HEK293 (cell line): ENCODE measurements around the gene NUMBL.

Experiments used
- BCL11B ChIP-seq: fragments of 450-650 bp; formaldehyde crosslinking; IDR thresholded peaks from 2 replicates; pipeline ENCODE4 v1.5.1; 2016; ENCODE audit warnings: low read depth, missing biosample characterization, missing genetic modification characterization
- EGR2 ChIP-seq: fragments of 450-650 bp; formaldehyde crosslinking; IDR thresholded peaks from 2 replicates; pipeline ENCODE4 v1.5.1; 2016; ENCODE audit warnings: low read depth, missing biosample characterization, missing genetic modification characterization
- MYNN ChIP-seq: fragments of 450-650 bp; formaldehyde crosslinking; IDR thresholded peaks from 2 replicates; pipeline ENCODE4 v1.5.1; 2016; ENCODE audit warnings: missing biosample characterization, missing genetic modification characterization, borderline replicate concordance
- PRDM6 ChIP-seq: fragments of 450-650 bp; formaldehyde crosslinking; IDR thresholded peaks from 2 replicates; pipeline ENCODE4 v1.5.1; 2017; ENCODE audit warnings: missing biosample characterization, missing genetic modification characterization
- SP2 ChIP-seq: fragments of 450-650 bp; formaldehyde crosslinking; IDR thresholded peaks from 2 replicates; pipeline ENCODE4 v1.5.1; 2016; ENCODE audit warnings: missing biosample characterization, missing genetic modification characterization
- TRIM28 ChIP-seq: IDR thresholded peaks from 2 replicates; pipeline ENCODE4 v1.6.1; 2011; ENCODE audit warnings: low read length, control low read depth, borderline replicate concordance
- TSHZ1 ChIP-seq: fragments of 450-650 bp; formaldehyde crosslinking; IDR thresholded peaks from 2 replicates; pipeline ENCODE4 v1.5.1; 2016; ENCODE audit warnings: missing biosample characterization, missing genetic modification characterization, borderline replicate concordance
- ZBTB8A ChIP-seq: fragments of 450-650 bp; formaldehyde crosslinking; IDR thresholded peaks from 2 replicates; pipeline ENCODE4 v1.5.1; 2016; ENCODE audit warnings: missing biosample characterization, missing genetic modification characterization
- ZFP37 ChIP-seq: fragments of 450-650 bp; formaldehyde crosslinking; IDR thresholded peaks from 2 replicates; pipeline ENCODE4 v1.5.1; 2016; ENCODE audit warnings: missing biosample characterization, missing genetic modification characterization
- ZIC2 ChIP-seq: fragments of 450-650 bp; formaldehyde crosslinking; IDR thresholded peaks from 2 replicates; pipeline ENCODE4 v1.5.1; 2016; ENCODE audit warnings: missing biosample characterization, missing genetic modification characterization
- ZNF121 ChIP-seq: fragments of 450-650 bp; formaldehyde crosslinking; IDR thresholded peaks from 2 replicates; pipeline ENCODE4 v1.5.1; 2016; ENCODE audit warnings: missing biosample characterization, missing genetic modification characterization
- ZNF2 ChIP-seq: fragments of 450-650 bp; formaldehyde crosslinking; IDR thresholded peaks from 2 replicates; pipeline ENCODE4 v1.5.1; 2016; ENCODE audit warnings: missing biosample characterization, missing genetic modification characterization
- ZNF221 ChIP-seq: fragments of 450-650 bp; formaldehyde crosslinking; IDR thresholded peaks from 2 replicates; pipeline ENCODE4 v1.5.1; 2017; ENCODE audit warnings: missing biosample characterization, missing genetic modification characterization, borderline replicate concordance
- ZNF398 ChIP-seq: fragments of 450-650 bp; formaldehyde crosslinking; IDR thresholded peaks from 2 replicates; pipeline ENCODE4 v1.5.1; 2017; ENCODE audit warnings: missing biosample characterization, missing genetic modification characterization
- ZNF423 ChIP-seq: fragments of 450-650 bp; formaldehyde crosslinking; IDR thresholded peaks from 2 replicates; pipeline ENCODE4 v1.5.1; 2016; ENCODE audit warnings: missing biosample characterization, missing genetic modification characterization
- ZNF501 ChIP-seq: fragments of 450-650 bp; formaldehyde crosslinking; IDR thresholded peaks from 2 replicates; pipeline ENCODE4 v1.5.1; 2016; ENCODE audit warnings: missing biosample characterization, missing genetic modification characterization
- ZNF518A ChIP-seq: fragments of 450-650 bp; formaldehyde crosslinking; conservative IDR thresholded peaks from 2 replicates; pipeline ENCODE4 v1.5.1; 2016; ENCODE audit warnings: low read depth, missing biosample characterization, missing genetic modification characterization
- ZNF544 ChIP-seq: fragments of 450-650 bp; formaldehyde crosslinking; IDR thresholded peaks from 2 replicates; pipeline ENCODE4 v1.5.0; 2017; ENCODE audit warnings: missing biosample characterization, missing genetic modification characterization
- ZNF580 ChIP-seq: fragments of 450-650 bp; formaldehyde crosslinking; IDR thresholded peaks from 2 replicates; pipeline ENCODE4 v1.5.1; 2016; ENCODE audit warnings: missing biosample characterization, missing genetic modification characterization
- ZNF629 ChIP-seq: fragments of 450-650 bp; formaldehyde crosslinking; IDR thresholded peaks from 2 replicates; pipeline ENCODE4 v1.5.1; 2017; ENCODE audit warnings: missing biosample characterization, missing genetic modification characterization
- ZNF692 ChIP-seq: fragments of 450-650 bp; formaldehyde crosslinking; IDR thresholded peaks from 2 replicates; pipeline ENCODE4 v1.5.1; 2016; ENCODE audit warnings: missing biosample characterization, missing genetic modification characterization
- ZNF76 ChIP-seq: fragments of 450-650 bp; formaldehyde crosslinking; IDR thresholded peaks from 2 replicates; pipeline ENCODE4; 2016; ENCODE audit warnings: low read depth, missing biosample characterization, missing genetic modification characterization, borderline replicate concordance
- ZSCAN5A ChIP-seq: fragments of 450-650 bp; formaldehyde crosslinking; IDR thresholded peaks from 2 replicates; pipeline ENCODE4 v1.5.1; 2016; ENCODE audit warnings: missing biosample characterization, missing genetic modification characterization

The NUMBL gene

GRCh38 chr19:40662925-40663694 is 27.3 kb downstream of the NUMBL start (continued):
- 0 out of 2 replicates have a peak, but pooled peaks have one; percentile 21 for TF ChIP-seq ZNF518A (tag by site-specific recombination)
- TF ChIP-seq TRIM28, result no peak
- TF ChIP-seq MYNN, result no peak; the same call in 1 of the 2 replicates
- TF ChIP-seq ZBTB8A (tag by site-specific recombination), result peak; percentile 81
- TF ChIP-seq ZNF544, result no peak
- TF ChIP-seq ZNF692 (tag by site-specific recombination), result peak; percentile 99
- peak; percentile 32; the same call in 1 of the 2 replicates for TF ChIP-seq TSHZ1 (tag by site-specific recombination)
- peak; percentile 26; the same call in 1 of the 2 replicates for TF ChIP-seq ZNF121
- peak; percentile 96 for TF ChIP-seq ZNF580
- TF ChIP-seq ZIC2 (tag by site-specific recombination), result peak; percentile 96
- TF ChIP-seq SP2 (tag by site-specific recombination), result peak; percentile 92
- TF ChIP-seq BCL11B (tag by site-specific recombination), result peak; percentile 72; the same call in 1 of the 2 replicates
- TF ChIP-seq ZFP37 (tag by site-specific recombination), result peak; percentile 91
- TF ChIP-seq ZNF423 (tag by site-specific recombination), result peak; percentile 82
- peak; percentile 64 for TF ChIP-seq ZNF398 (tag by site-specific recombination)
- TF ChIP-seq ZNF629 (tag by site-specific recombination), result peak; percentile 43; the same call in 1 of the 2 replicates
- peak; percentile 97 for TF ChIP-seq ZNF501
- TF ChIP-seq EGR2 (tag by site-specific recombination), result peak; percentile 98
- peak; percentile 68 for TF ChIP-seq ZNF76
- peak; percentile 89; the same call in 1 of the 2 replicates for TF ChIP-seq ZNF221 (tag by site-specific recombination)
- TF ChIP-seq PRDM6 (tag by site-specific recombination), result no peak
- TF ChIP-seq ZSCAN5A (tag by site-specific recombination), result peak; percentile 91; the same call in 1 of the 2 replicates
- peak; percentile 98 for TF ChIP-seq ZNF2 (tag by site-specific recombination)
